ENCODE results near the gene NKAIN2.
"Not testable (repeated sequence)": the region's sequence is repeated elsewhere in the genome, so short reads cannot be mapped to it uniquely, and the experiment has no call there.

DNA sequence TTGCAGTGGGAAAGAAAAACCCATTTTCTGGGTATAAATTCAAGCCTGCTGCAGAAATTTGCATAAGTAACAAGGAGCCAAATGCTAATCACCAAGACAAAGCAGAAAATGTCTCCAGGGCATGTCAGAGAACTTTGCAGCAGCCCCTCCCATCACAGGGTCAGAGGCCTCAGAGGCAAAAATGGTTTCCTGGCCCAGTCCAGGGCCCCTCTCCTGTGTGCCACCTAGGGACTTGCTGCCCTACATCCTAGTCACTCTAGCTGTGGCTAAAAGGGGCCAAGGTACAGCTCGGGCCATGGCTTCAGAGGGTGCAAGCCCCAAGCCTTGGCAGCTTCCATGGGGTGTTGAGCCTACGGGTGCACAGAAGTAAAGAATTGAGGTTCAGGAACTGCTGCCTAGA lies 497.2 kb downstream of the NKAIN2 start:
- TF ChIP-seq POLR2A (IDR thresholded peaks at IDR 0.05): not testable (repeated sequence)
- TF ChIP-seq, protein P1, sequence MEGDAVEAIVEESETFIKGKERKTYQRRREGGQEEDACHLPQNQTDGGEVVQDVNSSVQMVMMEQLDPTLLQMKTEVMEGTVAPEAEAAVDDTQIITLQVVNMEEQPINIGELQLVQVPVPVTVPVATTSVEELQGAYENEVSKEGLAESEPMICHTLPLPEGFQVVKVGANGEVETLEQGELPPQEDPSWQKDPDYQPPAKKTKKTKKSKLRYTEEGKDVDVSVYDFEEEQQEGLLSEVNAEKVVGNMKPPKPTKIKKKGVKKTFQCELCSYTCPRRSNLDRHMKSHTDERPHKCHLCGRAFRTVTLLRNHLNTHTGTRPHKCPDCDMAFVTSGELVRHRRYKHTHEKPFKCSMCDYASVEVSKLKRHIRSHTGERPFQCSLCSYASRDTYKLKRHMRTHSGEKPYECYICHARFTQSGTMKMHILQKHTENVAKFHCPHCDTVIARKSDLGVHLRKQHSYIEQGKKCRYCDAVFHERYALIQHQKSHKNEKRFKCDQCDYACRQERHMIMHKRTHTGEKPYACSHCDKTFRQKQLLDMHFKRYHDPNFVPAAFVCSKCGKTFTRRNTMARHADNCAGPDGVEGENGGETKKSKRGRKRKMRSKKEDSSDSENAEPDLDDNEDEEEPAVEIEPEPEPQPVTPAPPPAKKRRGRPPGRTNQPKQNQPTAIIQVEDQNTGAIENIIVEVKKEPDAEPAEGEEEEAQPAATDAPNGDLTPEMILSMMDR (IDR thresholded peaks at IDR 0.05): not testable (repeated sequence)

All from thyroid gland (tissue), 4 donors.